Stimulated activated CD4-positive, alpha-beta T cell treated with anti-CD3 and anti-CD28 coated beads, Interleukin-2, amount 100 ng/mL, for 48 hours (primary cell): ENCODE measurements around the gene AHCY.
"Not testable (repeated sequence)": the region's sequence is repeated elsewhere in the genome, so short reads cannot be mapped to it uniquely, and the experiment has no call there.

Experiments used
- DNase-seq, 2 donors: peaks; one replicate each; pipeline ENCODE4 v3.0.0-alpha.2; 2020

Gene AHCY

GRCh38 chr20:34252431-34253086 is 50.6 kb downstream of the AHCY start:
- DNase-seq = not testable (repeated sequence)

GRCh38 chr20:34251619-34252018 is 51.5 kb downstream of the AHCY start:
- no peak for DNase-seq

GRCh38 chr20:34250005-34250404 is 53.1 kb downstream of the AHCY start:
- no peak for DNase-seq

GRCh38 chr20:34249291-34249690 is 53.9 kb downstream of the AHCY start:
- no peak for DNase-seq

- no peak for DNase-seq
These were observed 57.0 kb downstream of the AHCY start for GRCh38 chr20:34246126-34246626.

- DNase-seq = no peak
These were observed 59.8 kb downstream of the AHCY start for GRCh38 chr20:34243377-34243776.

- DNase-seq = no peak
These were observed 60.3 kb downstream of the AHCY start for GRCh38 chr20:34242879-34243278.

- DNase-seq = not testable (repeated sequence)
These were observed 61.1 kb downstream of the AHCY start for GRCh38 chr20:34242015-34242414.

- DNase-seq = no peak
These were observed 62.2 kb downstream of the AHCY start, which contains the start of gene ASIP for GRCh38 chr20:34240693-34241615. Gene ASIP, plus strand, starts transcription at chr20:34241423. Its CDS starts 18,952 bp downstream, at chr20:34260375.

GRCh38 chr20:34240121-34240520 is 63.0 kb downstream of the AHCY start:
- DNase-seq = no peak

- DNase-seq = no peak
These were observed 65.2 kb downstream of the AHCY start for GRCh38 chr20:34237942-34238341.

- DNase-seq = no peak
These were observed 67.3 kb downstream of the AHCY start for GRCh38 chr20:34235875-34236274.

- DNase-seq = no peak
These were observed 69.5 kb downstream of the AHCY start for GRCh38 chr20:34233687-34234086.

GRCh38 chr20:34232494-34233087 is 70.6 kb downstream of the AHCY start:
- DNase-seq = no peak

- DNase-seq = no peak
These were observed 71.5 kb downstream of the AHCY start for GRCh38 chr20:34231634-34232033.
